ENCODE measurements around the gene MRGPRD.
"Not testable (repeated sequence)": the region's sequence is repeated elsewhere in the genome, so short reads cannot be mapped to it uniquely, and the experiment has no call there.

The MRGPRD gene

GRCh38 chr11:69005183-69005630 lies 24.4 kb upstream of the MRGPRD start:
- no peak for DNase-seq

GRCh38 chr11:69004411-69005182 lies 23.8 kb upstream of the MRGPRD start:
- DNase-seq = no peak

- DNase-seq = no peak
Observed at GRCh38 chr11:69003866-69004367, 23.1 kb upstream of the MRGPRD start.

- no peak for DNase-seq
Observed at GRCh38 chr11:69003301-69003865, 22.6 kb upstream of the MRGPRD start.

GRCh38 chr11:69002570-69003231 lies 21.9 kb upstream of the MRGPRD start:
- DNase-seq = no peak

- no peak for DNase-seq
Observed at GRCh38 chr11:69002110-69002569, 21.4 kb upstream of the MRGPRD start.

GRCh38 chr11:69001243-69002081 lies 20.7 kb upstream of the MRGPRD start:
- DNase-seq = no peak

- no peak for DNase-seq
Observed at GRCh38 chr11:69000831-69001242, 20.1 kb upstream of the MRGPRD start.

- DNase-seq = no peak
Observed at GRCh38 chr11:69000391-69000790, 19.6 kb upstream of the MRGPRD start.

- DNase-seq = not testable (repeated sequence)
Observed at GRCh38 chr11:68999748-69000355, 19.1 kb upstream of the MRGPRD start.

GRCh38 chr11:68999093-68999747 lies 18.4 kb upstream of the MRGPRD start:
- DNase-seq = no peak

GRCh38 chr11:68998390-68998911 lies 17.7 kb upstream of the MRGPRD start:
- DNase-seq = peak; percentile 80

- DNase-seq = no peak
Observed at GRCh38 chr11:68997995-68998348, 17.2 kb upstream of the MRGPRD start.

- no peak for DNase-seq
Observed at GRCh38 chr11:68997124-68997994, 16.6 kb upstream of the MRGPRD start.

- DNase-seq = no peak
Observed at GRCh38 chr11:68996376-68997123, 15.8 kb upstream of the MRGPRD start.

- DNase-seq = no peak
Observed at GRCh38 chr11:68994894-68995285, 14.1 kb upstream of the MRGPRD start.

- DNase-seq = no peak
Observed at GRCh38 chr11:68994161-68994893, 13.5 kb upstream of the MRGPRD start.

GRCh38 chr11:68993546-68993945 lies 12.8 kb upstream of the MRGPRD start:
- DNase-seq = no peak

GRCh38 chr11:68992743-68993255 lies 12.0 kb upstream of the MRGPRD start:
- no peak for DNase-seq
